ENCODE results near the gene CPA1.
A peak's percentile ranks its signal among the peaks of the same experiment; 100 is the strongest.

The CPA1 gene

GRCh38 chr7:130356121-130356875, 24.0 kb upstream of the CPA1 start:
- DNase-seq (ENCODE audit: low spot score) = no peak

GRCh38 chr7:130356876-130357611, 23.2 kb upstream of the CPA1 start:
- no peak for DNase-seq (ENCODE audit: low spot score)

- no peak for DNase-seq (ENCODE audit: low spot score)
Observed at GRCh38 chr7:130358471-130358870, 21.8 kb upstream of the CPA1 start.

GRCh38 chr7:130359276-130359857, 20.9 kb upstream of the CPA1 start:
- no peak for DNase-seq (ENCODE audit: low spot score)

GRCh38 chr7:130360518-130360917, 19.8 kb upstream of the CPA1 start:
- DNase-seq (ENCODE audit: low spot score) = no peak

GRCh38 chr7:130361681-130362080, 18.6 kb upstream of the CPA1 start:
- no peak for DNase-seq (ENCODE audit: low spot score)

- DNase-seq (ENCODE audit: low spot score) = no peak
Observed at GRCh38 chr7:130362251-130362816, 18.0 kb upstream of the CPA1 start.

- DNase-seq (ENCODE audit: low spot score) = no peak
Observed at GRCh38 chr7:130363026-130363847, 17.1 kb upstream of the CPA1 start.

- DNase-seq (ENCODE audit: low spot score) = no peak
Observed at GRCh38 chr7:130364451-130364850, 15.8 kb upstream of the CPA1 start.

- DNase-seq (ENCODE audit: low spot score) = no peak
Observed at GRCh38 chr7:130365088-130365487, 15.2 kb upstream of the CPA1 start.

- DNase-seq (ENCODE audit: low spot score) = no peak
Observed at GRCh38 chr7:130365511-130366441, 14.5 kb upstream of the CPA1 start.

- no peak for DNase-seq (ENCODE audit: low spot score)
Observed at GRCh38 chr7:130366564-130366963, 13.7 kb upstream of the CPA1 start.

GRCh38 chr7:130367088-130367755, 13.1 kb upstream of the CPA1 start:
- peak; percentile 11 for DNase-seq (ENCODE audit: low spot score)

GRCh38 chr7:130367836-130368746, 12.2 kb upstream of the CPA1 start:
- no peak for DNase-seq (ENCODE audit: low spot score)

- no peak for DNase-seq (ENCODE audit: low spot score)
Observed at GRCh38 chr7:130369110-130369711, 11.1 kb upstream of the CPA1 start.

GRCh38 chr7:130369831-130370550, 10.3 kb upstream of the CPA1 start:
- no peak for DNase-seq (ENCODE audit: low spot score)

GRCh38 chr7:130371046-130371445, 9.2 kb upstream of the CPA1 start:
- DNase-seq (ENCODE audit: low spot score) = no peak
